Vagina (tissue), 2 donors: Measurements from ENCODE around the gene CCDC102A.

Source experiments
- POLR2A ChIP-seq, 2 donors: fragments of 450-650 bp; IDR thresholded peaks; one replicate each; pipeline ENCODE4 v1.6.1; 2017; ENCODE audit warnings: antibody characterized with exemption in 2 of 2, mild to moderate bottlenecking in 2 of 2, moderate library complexity in 2 of 2
- POLR2AphosphoS5 ChIP-seq, 2 donors: sonication (generic); formaldehyde crosslinking; IDR thresholded peaks; one replicate each; pipeline ENCODE4 v1.9.0; 2017; ENCODE audit warnings: antibody characterized with exemption in 2 of 2, mild to moderate bottlenecking in 2 of 2, low read depth in 1 of 2; ENCODE audit not compliant: insufficient read depth in 1 of 2
- TF ChIP-seq, protein P1 (sequence below), 3 experiments: fragments of 450-650 bp in 2 of 3; fragments of 200-600 bp in 1 of 3; sonication (generic) in 1 of 3; IDR thresholded peaks; one replicate each; pipeline ENCODE4 v1.5.1; 2017 to 2019; ENCODE audit warnings: antibody characterized with exemption in 3 of 3, mild to moderate bottlenecking in 2 of 3, moderate library complexity in 2 of 3

DNA sequence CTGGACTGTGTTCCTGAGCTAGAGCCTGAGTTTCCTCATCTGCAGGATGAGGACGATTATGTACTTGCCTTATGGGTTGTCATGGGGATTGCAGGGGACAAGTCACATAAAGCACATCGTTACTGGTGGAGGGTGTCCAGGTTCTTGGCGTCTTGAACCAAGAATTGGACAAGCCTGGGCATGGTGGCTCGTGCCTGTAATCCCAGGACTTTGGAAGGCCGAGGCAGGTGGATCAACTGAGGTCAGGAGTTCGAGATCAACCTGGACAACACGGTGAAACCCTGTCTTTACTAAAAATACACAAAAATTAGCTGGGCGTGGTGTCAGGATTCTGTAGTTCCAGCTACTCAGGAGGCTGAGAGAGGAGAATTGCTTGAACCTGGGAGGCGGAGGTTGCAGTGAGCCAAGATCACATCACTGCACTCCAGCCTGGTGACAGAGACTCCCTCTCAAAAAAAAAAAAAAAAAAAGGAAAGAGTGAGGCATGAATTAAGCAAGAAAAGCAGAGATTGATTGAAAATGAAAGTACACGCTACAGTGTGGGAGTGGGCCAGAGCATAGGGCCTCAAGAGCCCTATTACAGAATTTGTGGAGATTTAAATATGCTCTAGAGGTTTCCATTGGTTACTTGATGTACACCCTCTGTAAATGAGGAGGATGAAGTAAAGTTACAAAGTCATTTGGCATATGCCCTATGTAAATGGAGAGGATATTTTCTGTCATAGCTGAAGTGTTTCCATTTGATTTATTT is 36.8 kb upstream of the CCDC102A start:
- TF ChIP-seq, protein P1, sequence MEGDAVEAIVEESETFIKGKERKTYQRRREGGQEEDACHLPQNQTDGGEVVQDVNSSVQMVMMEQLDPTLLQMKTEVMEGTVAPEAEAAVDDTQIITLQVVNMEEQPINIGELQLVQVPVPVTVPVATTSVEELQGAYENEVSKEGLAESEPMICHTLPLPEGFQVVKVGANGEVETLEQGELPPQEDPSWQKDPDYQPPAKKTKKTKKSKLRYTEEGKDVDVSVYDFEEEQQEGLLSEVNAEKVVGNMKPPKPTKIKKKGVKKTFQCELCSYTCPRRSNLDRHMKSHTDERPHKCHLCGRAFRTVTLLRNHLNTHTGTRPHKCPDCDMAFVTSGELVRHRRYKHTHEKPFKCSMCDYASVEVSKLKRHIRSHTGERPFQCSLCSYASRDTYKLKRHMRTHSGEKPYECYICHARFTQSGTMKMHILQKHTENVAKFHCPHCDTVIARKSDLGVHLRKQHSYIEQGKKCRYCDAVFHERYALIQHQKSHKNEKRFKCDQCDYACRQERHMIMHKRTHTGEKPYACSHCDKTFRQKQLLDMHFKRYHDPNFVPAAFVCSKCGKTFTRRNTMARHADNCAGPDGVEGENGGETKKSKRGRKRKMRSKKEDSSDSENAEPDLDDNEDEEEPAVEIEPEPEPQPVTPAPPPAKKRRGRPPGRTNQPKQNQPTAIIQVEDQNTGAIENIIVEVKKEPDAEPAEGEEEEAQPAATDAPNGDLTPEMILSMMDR (IDR thresholded peaks at IDR 0.05), result no peak
- TF ChIP-seq POLR2A (IDR thresholded peaks at IDR 0.05) (no peak), POLR2AphosphoS5 (IDR thresholded peaks at IDR 0.05; ENCODE audit: insufficient read depth in 1 of 2, low read depth in 1 of 2) (no peak)
